ENCODE measurements around the gene ADA.

Gene ADA

DNA sequence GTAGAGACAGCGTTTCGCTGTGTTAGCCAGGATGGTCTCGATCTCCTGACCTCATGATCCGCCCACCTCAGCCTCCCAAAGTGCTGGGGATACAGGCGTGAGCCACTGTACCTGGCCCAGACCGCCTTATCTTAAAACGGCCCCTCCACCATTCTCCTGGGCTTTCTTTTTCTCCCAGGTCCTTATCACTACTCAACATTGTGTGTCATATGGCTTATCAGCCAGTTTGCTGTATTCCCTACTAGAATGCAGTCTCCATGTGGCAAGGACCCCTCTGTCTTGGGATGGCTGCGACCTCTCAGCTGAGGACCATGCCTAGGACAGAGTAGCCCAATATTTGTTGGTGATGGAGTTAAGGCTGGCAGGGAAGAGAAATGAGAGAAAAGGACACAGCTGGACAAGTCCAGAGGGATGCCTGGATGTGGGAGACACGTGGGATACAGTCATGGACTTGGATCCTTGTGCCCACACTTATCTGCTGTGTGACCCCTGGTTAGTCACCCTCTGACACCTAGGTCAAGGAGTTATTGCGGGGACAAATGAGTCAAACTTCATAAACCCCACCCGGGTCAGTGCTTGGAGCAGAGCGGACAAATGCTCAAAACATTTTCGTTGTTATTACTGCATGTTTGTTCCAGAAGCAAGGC, 24.0 kb downstream of the ADA start:
- TF ChIP-seq CTCF (IDR thresholded peaks at IDR 0.05; ENCODE audit: low read depth, low read length) = no peak
- no peak for DNase-seq (ENCODE audit: low read depth, low spot score)
- no peak overlapping the region for H3K4me3 ChIP-seq (ENCODE audit: low read depth, low read length)
- in situ Hi-C loops (cut with HindIII; ENCODE audit: low sequenced_read_pairs) = no loop called here

DNA sequence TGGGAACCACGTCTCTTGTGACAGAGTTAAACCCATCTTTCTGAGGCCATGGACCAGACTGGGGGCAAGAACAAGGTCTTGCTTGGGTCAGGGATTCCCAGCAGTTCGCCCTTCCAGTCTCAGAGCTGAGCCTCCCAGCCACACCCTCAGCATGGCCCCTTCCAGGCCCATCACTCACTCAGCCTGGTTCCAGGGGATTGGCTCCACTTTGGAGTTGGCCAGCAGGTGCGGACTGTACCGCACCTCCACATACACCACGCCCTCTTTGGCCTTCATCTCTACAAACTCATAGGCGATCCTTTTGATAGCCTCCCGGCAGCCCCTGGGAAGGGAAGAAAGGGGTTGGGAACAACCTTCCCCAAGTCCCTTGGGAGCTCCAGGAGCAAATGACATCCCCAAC, 25.2 kb downstream of the ADA start:
- H3K4me3 ChIP-seq (ENCODE audit: low read depth, low read length) = no peak overlapping the region
- in situ Hi-C loops (cut with HindIII; ENCODE audit: low sequenced_read_pairs) = no loop called here
- no peak for DNase-seq (ENCODE audit: low read depth, low spot score)
- TF ChIP-seq CTCF (IDR thresholded peaks at IDR 0.05; ENCODE audit: low read depth, low read length) = no peak

DNA sequence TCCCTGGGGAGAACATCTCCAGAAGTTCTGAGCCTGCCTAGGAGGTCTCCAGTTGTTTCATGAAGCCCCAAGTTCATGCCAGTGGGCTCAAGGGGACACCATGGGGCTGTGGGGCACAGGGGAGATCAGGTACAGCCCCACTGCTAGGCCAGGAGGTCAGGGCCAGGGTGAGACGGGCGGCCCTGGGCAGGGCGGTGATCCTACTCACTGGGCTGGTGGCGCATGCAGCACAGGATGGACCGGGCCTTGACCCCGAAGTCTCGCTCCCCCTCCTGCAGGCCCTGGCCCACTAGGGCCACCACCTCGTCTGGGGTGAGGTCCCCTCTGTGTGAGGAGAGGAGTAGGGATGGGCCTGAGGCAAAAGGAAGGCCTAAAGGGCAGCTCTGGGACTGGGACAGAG, 26.1 kb downstream of the ADA start:
- no peak for TF ChIP-seq CTCF (IDR thresholded peaks at IDR 0.05; ENCODE audit: low read depth, low read length)
- no peak overlapping the region for H3K4me3 ChIP-seq (ENCODE audit: low read depth, low read length)
- DNase-seq (ENCODE audit: low read depth, low spot score) = no peak
- in situ Hi-C loops (cut with HindIII; ENCODE audit: low sequenced_read_pairs) = no loop called here

DNA sequence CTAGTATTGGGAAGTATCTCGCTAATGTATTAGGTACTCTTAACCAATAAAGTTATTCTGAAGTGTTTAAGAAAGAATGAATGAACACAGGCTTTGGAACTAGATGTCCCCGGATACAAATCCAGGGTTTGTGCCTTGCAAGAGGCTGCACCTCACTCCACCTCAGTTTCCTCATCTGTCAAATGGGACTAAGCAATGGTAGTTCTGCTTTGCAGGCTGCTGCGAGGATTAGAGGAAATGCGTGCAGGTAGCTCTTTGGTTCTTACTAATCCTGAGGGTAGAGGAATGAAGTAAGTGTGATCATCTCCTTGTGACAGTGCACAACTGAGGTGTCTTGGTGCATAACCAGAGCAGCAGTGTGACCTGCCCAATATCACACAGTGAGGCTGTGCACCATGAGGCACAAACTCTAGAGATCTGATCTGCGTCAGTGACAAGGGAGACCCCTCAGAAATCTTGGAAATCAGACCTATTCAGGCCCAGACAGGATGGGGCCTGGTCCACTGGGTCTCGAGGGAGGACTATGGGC, 26.7 kb downstream of the ADA start:
- in situ Hi-C loops (cut with HindIII; ENCODE audit: low sequenced_read_pairs) = no loop called here
- DNase-seq (ENCODE audit: low read depth, low spot score) = no peak
- TF ChIP-seq CTCF (IDR thresholded peaks at IDR 0.05; ENCODE audit: low read depth, low read length) = no peak
- no peak overlapping the region for H3K4me3 ChIP-seq (ENCODE audit: low read depth, low read length)

GRCh38 chr20:44624152-44624551, 27.3 kb downstream of the ADA start:
- no peak for DNase-seq (ENCODE audit: low read depth, low spot score)
- no peak overlapping the region for H3K4me3 ChIP-seq (ENCODE audit: low read depth, low read length)
- no peak for TF ChIP-seq CTCF (IDR thresholded peaks at IDR 0.05; ENCODE audit: low read depth, low read length)
- in situ Hi-C loops (cut with HindIII; ENCODE audit: low sequenced_read_pairs) = no loop called here

GRCh38 chr20:44622501-44623270, 28.8 kb downstream of the ADA start:
- no peak for DNase-seq (ENCODE audit: low read depth, low spot score)
- no peak overlapping the region for H3K4me3 ChIP-seq (ENCODE audit: low read depth, low read length)
- no peak for TF ChIP-seq CTCF (IDR thresholded peaks at IDR 0.05; ENCODE audit: low read depth, low read length)
- in situ Hi-C loops (cut with HindIII; ENCODE audit: low sequenced_read_pairs) = no loop called here

Data from astrocyte of the spinal cord (primary cell).